ENCODE results near the gene MPV17. TPM values are rescaled to one million over a fixed set of nuclear protein-coding genes. Genes with fewer than 3 reads are reported as not detected.

Gene MPV17
- total RNA-seq, 1 donor from 2014 or later = 71.4 TPM

- peak within 1 kb of the TSS; percentile 98 for H3K4me3 Mint-ChIP-seq
- peaks cover 3% of the 10 kb centered on the region for H3K9me3 Mint-ChIP-seq
- peaks cover 77% of the 10 kb centered on the region for H3K79me2 ChIP-seq (ENCODE audit: low read depth)
Observed at GRCh38 chr2:27356382-27357181, 33.7 kb upstream of the MPV17 start, which contains the start of gene GTF3C2. GTF3C2 (minus strand) TSS chr2:27356764; CDS start chr2:27343554, 13,210 bp downstream.

GRCh38 chr2:27356056-27356381, 33.1 kb upstream of the MPV17 start:
- peak; percentile 74 for DNase-seq (ENCODE audit: low spot score)
- Histone ChIP-seq H3K4me2 (peak overlapping the region; percentile 98), H4K20me1 (ENCODE audit: low read depth) (peaks cover 25% of the 10 kb centered on the region), H3K9me3 (ENCODE audit: low read depth) (no peaks in the 10 kb centered on the region), H3K9ac (peak overlapping the region; percentile 79), H2AFZ (replicated peaks) (peak overlapping the region; percentile 20), H3K4me1 (peaks cover 5% of the 10 kb centered on the region), H3K4me3 (peak overlapping the region; percentile 68), H3K27ac (peak overlapping the region; percentile 94), H3K79me2 (ENCODE audit: low read depth) (peaks cover 79% of the 10 kb centered on the region), H3K36me3 (no peaks in the 10 kb centered on the region), H3F3A (ENCODE audit: low read depth) (peaks cover 45% of the 10 kb centered on the region), H3K27me3 (no peaks in the 10 kb centered on the region)
- no peak for TF ChIP-seq EZH2phosphoT487 (IDR thresholded peaks at IDR 0.05)
- no peak for TF ChIP-seq CTCF (IDR thresholded peaks at IDR 0.05)
- TF ChIP-seq EZH2 (IDR thresholded peaks at IDR 0.05) = no peak
- peaks cover 30% of the 10 kb centered on the region for H3K4me1 Mint-ChIP-seq
- H3K27ac Mint-ChIP-seq = peak overlapping the region; percentile 94
- H3K9me3 Mint-ChIP-seq = peaks cover 3% of the 10 kb centered on the region
- H3K27me3 Mint-ChIP-seq (ENCODE audit: insufficient read depth, low read depth) = peaks cover 2% of the 10 kb centered on the region
- peaks cover 5% of the 10 kb centered on the region for H3K36me3 Mint-ChIP-seq
- H3K4me3 Mint-ChIP-seq = peak overlapping the region; percentile 98

More at GRCh38 chr2:27356382-27357181, 33.7 kb upstream of the MPV17 start, which contains the start of gene GTF3C2:
- no peaks in the 10 kb centered on the region for H3K27me3 ChIP-seq
- H3K4me1 Mint-ChIP-seq = peaks cover 30% of the 10 kb centered on the region
- peak; percentile 99 for DNase-seq (ENCODE audit: low spot score)
- peaks cover 49% of the 10 kb centered on the region for H3F3A ChIP-seq (ENCODE audit: low read depth)
- H3K27ac ChIP-seq = peak within 1 kb of the TSS; percentile 94
- H2AFZ ChIP-seq (replicated peaks) = peak within 1 kb of the TSS; percentile 69
- peak within 1 kb of the TSS; percentile 79 for H3K9ac ChIP-seq
- peaks cover 2% of the 10 kb centered on the region for H3K27me3 Mint-ChIP-seq (ENCODE audit: insufficient read depth, low read depth)
- H4K20me1 ChIP-seq (ENCODE audit: low read depth) = peaks cover 19% of the 10 kb centered on the region
- H3K4me1 ChIP-seq = peaks cover 5% of the 10 kb centered on the region
- peaks cover 6% of the 10 kb centered on the region for H3K36me3 Mint-ChIP-seq
- no peaks in the 10 kb centered on the region for H3K9me3 ChIP-seq (ENCODE audit: low read depth)
- peak within 1 kb of the TSS; percentile 68 for H3K4me3 ChIP-seq
- peak within 1 kb of the TSS; percentile 98 for H3K4me2 ChIP-seq
- peak within 1 kb of the TSS; percentile 98 for H3K27ac Mint-ChIP-seq
- H3K36me3 ChIP-seq = no peaks in the 10 kb centered on the region
- TF ChIP-seq CTCF (IDR thresholded peaks at IDR 0.05) (no peak), EZH2phosphoT487 (IDR thresholded peaks at IDR 0.05) (no peak), EZH2 (IDR thresholded peaks at IDR 0.05) (no peak)

- H3K27me3 ChIP-seq = no peaks in the 10 kb centered on the region
- TF ChIP-seq EZH2phosphoT487 (IDR thresholded peaks at IDR 0.05) (no peak), EZH2 (IDR thresholded peaks at IDR 0.05) (no peak), CTCF (IDR thresholded peaks at IDR 0.05) (no peak)
- H3K4me3 ChIP-seq = no peak overlapping the region
- peaks cover 38% of the 10 kb centered on the region for H4K20me1 ChIP-seq (ENCODE audit: low read depth)
- peaks cover 37% of the 10 kb centered on the region for H3F3A ChIP-seq (ENCODE audit: low read depth)
- peaks cover 2% of the 10 kb centered on the region for H3K27me3 Mint-ChIP-seq (ENCODE audit: insufficient read depth, low read depth)
- H3K4me1 ChIP-seq = peaks cover 5% of the 10 kb centered on the region
- H3K27ac ChIP-seq = no peak overlapping the region
- no peak overlapping the region for H3K4me2 ChIP-seq
- no peak for DNase-seq (ENCODE audit: low spot score)
- H3K9me3 Mint-ChIP-seq = peaks cover 3% of the 10 kb centered on the region
- H3K36me3 Mint-ChIP-seq = peaks cover 5% of the 10 kb centered on the region
- no peak overlapping the region for H3K9ac ChIP-seq
- no peaks in the 10 kb centered on the region for H3K9me3 ChIP-seq (ENCODE audit: low read depth)
- H3K79me2 ChIP-seq (ENCODE audit: low read depth) = peaks cover 85% of the 10 kb centered on the region
- no peaks in the 10 kb centered on the region for H3K36me3 ChIP-seq
- H3K4me3 Mint-ChIP-seq = peak overlapping the region; percentile 98
- no peak overlapping the region for H2AFZ ChIP-seq (replicated peaks)
- H3K4me1 Mint-ChIP-seq = peaks cover 30% of the 10 kb centered on the region
- no peak overlapping the region for H3K27ac Mint-ChIP-seq
Observed at GRCh38 chr2:27354597-27354927, 31.7 kb upstream of the MPV17 start.
